ENCODE results near the gene CNIH4.
"Not testable (repeated sequence)": the region's sequence is repeated elsewhere in the genome, so short reads cannot be mapped to it uniquely, and the experiment has no call there.

Gene CNIH4

GRCh38 chr1:224402472-224403036, 45.9 kb downstream of the CNIH4 start:
- no peak for DNase-seq

DNA sequence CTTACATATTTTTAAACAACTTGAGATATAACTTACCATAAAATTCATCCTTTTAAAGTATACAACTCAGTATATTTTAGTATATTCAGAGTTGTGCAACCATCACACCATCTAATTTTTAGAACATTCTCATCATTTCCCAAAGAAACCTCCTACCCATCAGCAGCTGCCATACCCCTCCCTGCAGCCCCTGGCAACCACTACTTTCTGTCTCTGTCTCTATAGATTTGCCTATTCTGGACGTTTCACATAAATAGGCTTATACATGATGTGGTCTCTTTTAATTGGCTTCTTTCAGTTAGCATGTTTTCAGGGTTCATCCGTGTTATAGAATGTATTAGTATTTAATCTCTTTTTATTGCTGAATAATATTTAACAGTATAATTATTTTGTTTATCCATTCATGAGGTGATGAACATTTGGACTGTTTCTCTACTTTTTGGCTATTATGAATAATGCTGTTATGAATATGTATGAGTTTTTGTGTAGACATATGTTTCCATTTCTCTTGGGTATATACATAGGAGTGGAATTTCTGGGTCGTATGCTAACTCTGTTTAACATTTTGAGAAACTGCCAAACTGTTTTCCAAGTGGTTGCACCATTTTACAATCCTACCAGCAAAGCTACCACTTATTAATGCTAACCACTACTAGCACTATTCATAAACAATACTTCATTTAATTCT, 48.4 kb downstream of the CNIH4 start:
- DNase-seq, result no peak

GRCh38 chr1:224405604-224405970, 48.9 kb downstream of the CNIH4 start:
- DNase-seq, result no peak

- no peak for DNase-seq
Observed at GRCh38 chr1:224406216-224406615, 49.5 kb downstream of the CNIH4 start.

GRCh38 chr1:224407571-224408293, 51.1 kb downstream of the CNIH4 start:
- no peak for DNase-seq

- DNase-seq, result no peak
Observed at GRCh38 chr1:224408294-224408590, 51.6 kb downstream of the CNIH4 start.

- no peak for DNase-seq
Observed at GRCh38 chr1:224411766-224412165, 55.1 kb downstream of the CNIH4 start.

DNA sequence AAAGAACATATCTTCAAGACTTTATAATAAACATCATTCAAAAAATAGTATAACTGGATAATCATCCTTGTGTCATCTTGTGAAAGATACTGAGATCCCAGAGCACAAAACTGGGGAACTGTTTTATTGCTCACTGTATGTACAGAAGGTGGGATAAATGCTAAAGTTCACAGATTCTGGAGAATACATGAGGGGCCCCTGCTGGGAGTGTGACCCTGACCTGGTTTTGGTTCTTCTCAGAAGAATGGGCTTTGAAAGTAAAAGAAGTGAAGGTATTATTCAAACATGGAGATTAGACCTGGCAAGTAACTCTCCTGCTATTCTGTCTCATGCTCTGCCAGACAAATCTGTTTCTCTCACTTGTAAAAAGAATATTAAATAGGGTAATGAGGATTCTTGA, 63.4 kb downstream of the CNIH4 start:
- DNase-seq, result no peak

GRCh38 chr1:224425279-224425884, 68.7 kb downstream of the CNIH4 start:
- DNase-seq, result no peak

DNA sequence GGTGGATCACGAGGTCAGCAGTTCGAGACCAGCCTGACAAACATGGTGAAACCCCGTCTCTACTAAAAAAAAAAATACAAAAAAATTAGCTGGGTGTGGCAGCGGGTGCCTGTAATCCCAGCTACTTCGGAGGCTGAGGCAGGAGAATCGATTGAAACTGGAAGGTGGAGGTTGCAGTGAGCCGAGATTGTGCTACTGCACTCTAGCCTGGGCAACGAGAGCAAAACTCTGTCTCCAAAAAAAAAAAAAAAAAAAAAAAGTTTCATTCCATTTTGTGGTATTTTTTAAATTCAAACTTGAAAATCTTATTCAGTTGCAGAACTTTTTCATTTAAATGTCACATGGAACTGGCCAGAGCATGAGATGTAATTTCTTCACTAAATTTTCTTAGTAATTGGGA, 70.2 kb downstream of the CNIH4 start:
- DNase-seq, result not testable (repeated sequence)

DNA sequence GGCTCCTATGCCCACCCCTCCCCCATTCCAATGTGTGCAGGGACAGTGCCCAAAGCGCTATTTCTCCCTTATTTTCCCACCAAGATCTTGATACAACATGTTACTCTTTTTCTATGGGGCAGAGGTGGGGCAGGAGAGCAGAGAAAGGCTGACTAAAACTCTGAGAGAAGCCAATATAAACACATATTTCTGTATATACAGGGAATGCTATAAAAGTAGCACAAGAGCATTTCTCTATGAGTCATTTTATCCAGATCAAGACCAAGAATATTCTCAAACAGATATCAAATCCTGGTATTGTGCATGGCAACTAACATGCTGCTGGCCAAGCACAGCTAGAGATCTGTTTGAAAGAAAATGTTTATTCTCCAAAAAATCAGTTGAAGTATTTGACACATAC, 70.7 kb downstream of the CNIH4 start:
- no peak for DNase-seq

DNA sequence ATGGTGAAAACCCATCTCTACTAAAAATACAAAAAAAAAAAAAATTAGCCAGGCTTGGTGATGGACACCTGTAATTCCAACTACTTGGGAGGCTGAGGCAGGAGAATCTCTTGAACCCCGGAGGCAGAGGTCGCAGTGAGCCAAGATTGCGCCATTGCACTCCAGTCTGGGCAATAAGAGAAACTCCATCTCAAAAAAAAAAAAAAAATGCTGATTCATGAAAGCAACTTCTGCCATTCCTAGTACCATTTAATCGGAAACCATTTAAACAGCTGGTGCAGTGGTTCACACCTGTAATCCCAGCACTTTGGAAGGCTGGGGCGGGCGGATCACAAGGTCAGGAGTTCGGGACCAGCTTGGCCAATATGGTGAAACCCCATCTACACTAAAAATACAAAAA, 72.0 kb downstream of the CNIH4 start:
- DNase-seq, result not testable (repeated sequence)

Measured in activated gamma-delta T cell (primary cell).